Liver (tissue), 9 donors: Measurements from ENCODE around the gene ZC3HAV1. TPM values are rescaled to one million over a fixed set of nuclear protein-coding genes. Genes with fewer than 3 reads are reported as not detected.

Experiments used
- DNase-seq: peaks from one replicate; pipeline ENCODE4 v3.0.0-alpha.2; 2017; ENCODE audit warnings: low spot score
- H3K27ac ChIP-seq, 2 donors: one replicate each; pipeline ENCODE4 v1.7.0; 2013; ENCODE audit warnings: inconsistent platforms in 2 of 2, low read length in 2 of 2, control low read depth in 1 of 2, low read depth in 1 of 2, mild to moderate bottlenecking in 1 of 2
- H3K27me3 ChIP-seq, 4 donors: one replicate each; pipeline versions ENCODE4 v1.6.1 to v1.7.0; 2013; ENCODE audit warnings: low read length in 3 of 4, inconsistent platforms in 1 of 4, mild to moderate bottlenecking in 1 of 4, moderate library complexity in 1 of 4; ENCODE audit not compliant: control insufficient read depth in 4 of 4, insufficient read depth in 4 of 4
- H3K36me3 ChIP-seq, 4 donors: one replicate each; pipeline versions ENCODE4 v1.6.1 to v1.7.0; 2013; ENCODE audit warnings: low read length in 3 of 4, mild to moderate bottlenecking in 3 of 4, low read depth in 1 of 4, moderate library complexity in 1 of 4; ENCODE audit not compliant: control insufficient read depth in 4 of 4, insufficient read depth in 3 of 4
- H3K4me1 ChIP-seq, 4 donors: one replicate each; pipeline versions ENCODE4 v1.6.1 to v1.7.0; 2013; ENCODE audit warnings: low read length in 3 of 4, mild to moderate bottlenecking in 3 of 4, moderate library complexity in 1 of 4; ENCODE audit not compliant: control insufficient read depth in 4 of 4, insufficient read depth in 4 of 4
- H3K4me3 ChIP-seq, 3 donors: one replicate each; pipeline versions ENCODE4 v1.6.1 to v1.7.0; 2013; ENCODE audit warnings: low read length in 3 of 3, control low read depth in 1 of 3, low read depth in 1 of 3, mild to moderate bottlenecking in 1 of 3
- H3K9ac ChIP-seq, 2 donors: one replicate each; pipeline ENCODE4 v1.7.0; 2013; ENCODE audit warnings: low read length in 2 of 2, mild to moderate bottlenecking in 2 of 2, moderate library complexity in 2 of 2, control low read depth in 1 of 2, low read depth in 1 of 2
- H3K9me3 ChIP-seq, 4 donors: one replicate each; pipeline versions ENCODE4 v1.6.1 to v1.7.0; 2013; ENCODE audit warnings: low read length in 3 of 4; ENCODE audit not compliant: control insufficient read depth in 4 of 4
- ATF3 ChIP-seq: IDR thresholded peaks from 2 replicates; pipeline ENCODE4 v1.6.1; 2016; ENCODE audit warnings: antibody characterized with exemption
- CTCF ChIP-seq: fragments of 150-350 bp; IDR thresholded peaks from 2 replicates; pipeline ENCODE4 v1.5.1; 2017; ENCODE audit warnings: improper control_type of control experiment, low read depth, low read length; ENCODE audit not compliant: missing input control
- EGR1 ChIP-seq, 2 donors: IDR thresholded peaks; 2 replicates each; pipeline ENCODE4 v1.6.1; 2016 to 2018; ENCODE audit warnings: antibody characterized with exemption in 2 of 2, low read depth in 2 of 2
- FOXA2 ChIP-seq: IDR thresholded peaks from 2 replicates; pipeline ENCODE4 v1.6.1; 2016; ENCODE audit warnings: antibody characterized with exemption
- GABPA ChIP-seq, 2 donors: IDR thresholded peaks in 1 of 2; conservative IDR thresholded peaks in 1 of 2; 2 replicates each; pipeline ENCODE4 v1.6.1; 2016; ENCODE audit warnings: antibody characterized with exemption in 2 of 2, mild to moderate bottlenecking in 1 of 2, moderate library complexity in 1 of 2
- HNF4G ChIP-seq: IDR thresholded peaks from 2 replicates; pipeline ENCODE4 v1.6.1; 2016; ENCODE audit warnings: antibody characterized with exemption
- RAD21 ChIP-seq, 2 donors: IDR thresholded peaks; 2 replicates each; pipeline ENCODE4 v1.6.1; 2016; ENCODE audit warnings: antibody characterized with exemption in 2 of 2, mild to moderate bottlenecking in 2 of 2
- TAF1 ChIP-seq: conservative IDR thresholded peaks from 2 replicates; pipeline ENCODE4 v1.6.1; 2016; ENCODE audit warnings: antibody characterized with exemption, mild to moderate bottlenecking
- ZBTB33 ChIP-seq: IDR thresholded peaks from 2 replicates; pipeline ENCODE4 v1.6.1; 2016; ENCODE audit warnings: antibody characterized with exemption
- WGBS: extraction: QIAGEN DNeasy Blood & Tissue Kit; methylation state at CpG from one replicate; pipeline ENCODE4 v1.1.7; 2013; 5-methylcytosine and 5-hydroxymethylcytosine counted together
- polyA plus RNA-seq, 2 donors: library from polyadenylated mRNA; stranded (reverse) in 1 of 2; unstranded in 1 of 2; fragments of 200-250 nt in 1 of 2; fragments of >200 nt in 1 of 2; fragmentation: Nextera tagmentation in 1 of 2; extraction: Ambion mirVana in 1 of 2; gene quantifications; one replicate each; pipeline versions ENCODE4 v1.2.1 to v1.2.3, GENCODE V29; 2013 to 2015
- total RNA-seq, 2 donors: library from RNA; depleted of rRNA; stranded (reverse); fragments of >200 nt; gene quantifications; one replicate each; pipeline ENCODE4 v1.2.3, GENCODE V29; 2014
- donor health status: healthy.
- donor health status: healthy.
- donor health status: healthy.
- donor health status: healthy.
- donor health status: healthy.

ZC3HAV1 gene
- total and polyA plus RNA-seq, 4 donors: 6.6 to 40.5 (median 16.5) TPM

GRCh38 chr7:139043823-139044812 lies 65.4 kb downstream of the ZC3HAV1 start:
- no peak overlapping the region for H3K9ac ChIP-seq
- no peaks in the 10 kb centered on the region for H3K27me3 ChIP-seq
- no peaks in the 10 kb centered on the region for H3K9me3 ChIP-seq
- DNase-seq: no peak
- 70% methylated on average over 14 of the region's 14 CpGs for WGBS
- no peak overlapping the region for H3K27ac ChIP-seq
- H3K4me1 ChIP-seq: peaks cover 0 to 4% (median 0%) of the 10 kb centered on the region in 4 donors
- H3K4me3 ChIP-seq: no peak overlapping the region
- peaks cover 5 to 26% (median 14%) of the 10 kb centered on the region in 4 donors for H3K36me3 ChIP-seq
- no peak for TF ChIP-seq ZBTB33
- TF ChIP-seq EGR1 (IDR thresholded peaks at IDR 0.05; ENCODE audit: low read depth in 2 of 2): no peak
- TF ChIP-seq CTCF: no peak

GRCh38 chr7:139041378-139042085 lies 68.0 kb downstream of the ZC3HAV1 start:
- Histone ChIP-seq H3K9ac (no peak overlapping the region), H3K4me1 (peaks cover 0 to 4% (median 0%) of the 10 kb centered on the region in 4 donors), H3K36me3 (peaks cover 1 to 9% (median 8%) of the 10 kb centered on the region in 4 donors), H3K27ac (no peak overlapping the region), H3K27me3 (no peaks in the 10 kb centered on the region), H3K4me3 (no peak overlapping the region), H3K9me3 (no peaks in the 10 kb centered on the region)
- 69% methylated on average over 6 of the region's 6 CpGs for WGBS
- DNase-seq: no peak
- TF ChIP-seq ATF3: no peak
- no peak for TF ChIP-seq CTCF
- TF ChIP-seq RAD21 (IDR thresholded peaks at IDR 0.05): no peak
- no peak for TF ChIP-seq TAF1
- no peak for TF ChIP-seq GABPA (IDR thresholded peaks at IDR 0.05 in 1 of 2, conservative IDR thresholded peaks at IDR 0.05 in 1 of 2)
- TF ChIP-seq HNF4G: no peak
- no peak for TF ChIP-seq FOXA2
- TF ChIP-seq ZBTB33: no peak
